HG03460 (cell line): ENCODE results near the gene SEPTIN2.
A peak's percentile ranks its signal among the peaks of the same experiment; 100 is the strongest.
"Not testable (repeated sequence)": the region's sequence is repeated elsewhere in the genome, so short reads cannot be mapped to it uniquely, and the experiment has no call there.

Source experiments
- ATAC-seq: cut with Tn5 transposase; IDR thresholded peaks from one replicate; pipeline ENCODE4 v1.9.1; 2021; ENCODE audit not compliant: unreplicated experiment

Gene SEPTIN2

DNA sequence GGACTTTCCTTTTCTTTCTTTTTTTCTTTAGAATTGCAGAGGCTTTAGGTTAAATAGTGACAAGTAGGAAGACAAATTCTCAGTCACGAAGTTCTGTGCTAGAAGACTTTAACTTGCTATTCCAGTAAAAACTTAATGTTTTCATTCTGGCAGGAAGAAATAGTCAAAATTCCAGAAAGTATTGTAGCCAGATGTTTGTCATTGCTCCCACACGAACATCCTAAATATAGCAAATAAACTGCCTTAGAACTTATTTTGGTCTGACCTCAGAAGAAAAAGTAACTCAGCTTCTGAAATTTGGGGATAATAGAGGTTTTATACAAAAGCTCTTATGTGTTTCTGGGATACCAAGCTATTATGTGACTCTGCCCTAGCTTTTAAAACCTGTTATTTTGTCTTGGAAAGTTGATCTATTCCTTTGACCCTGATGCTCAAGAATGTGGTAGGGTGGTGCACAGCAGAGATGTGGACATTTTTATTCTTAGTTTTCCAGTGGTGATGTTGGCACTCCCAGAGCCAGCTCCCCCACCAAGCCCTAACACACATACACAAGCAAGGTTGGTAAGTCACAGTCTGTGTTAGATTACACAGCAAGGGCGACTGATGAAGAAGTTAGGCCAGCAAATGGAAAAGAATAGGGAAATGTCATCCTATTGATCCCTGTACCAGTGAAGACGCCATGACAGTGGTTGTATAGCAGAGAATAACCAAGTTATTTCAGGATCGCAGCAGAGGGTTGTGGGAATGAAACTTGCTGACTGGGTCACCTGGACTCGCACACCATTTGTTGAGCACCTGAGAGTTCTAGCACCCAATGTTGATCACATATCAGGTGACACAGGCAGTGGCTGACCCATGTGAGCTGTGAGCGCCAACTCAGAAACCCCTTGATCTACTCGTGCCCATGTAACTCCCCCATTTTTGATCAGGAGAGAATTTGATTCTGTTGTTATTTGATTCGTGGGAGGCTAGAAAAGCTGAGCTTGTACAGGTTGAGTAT is 64.1 kb downstream of the SEPTIN2 start:
- no peak for ATAC-seq

DNA sequence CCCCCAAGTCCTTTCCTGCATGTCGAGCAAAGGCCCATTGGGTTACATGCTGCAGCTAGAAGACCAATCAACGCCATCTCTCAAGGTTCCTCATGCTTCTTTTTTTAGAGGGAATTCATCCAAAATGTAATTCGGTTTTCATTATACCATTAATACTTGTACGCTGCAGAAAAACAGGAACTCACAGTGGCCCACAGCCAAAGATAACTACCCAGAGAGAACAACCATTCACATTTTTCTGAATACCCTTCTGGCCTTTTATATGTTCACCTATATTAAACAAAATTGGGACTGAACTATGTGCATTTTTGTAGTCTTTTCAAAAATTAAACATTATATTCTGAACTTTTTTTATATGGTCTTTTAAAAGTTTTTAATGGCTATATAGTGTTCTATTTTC is 66.1 kb downstream of the SEPTIN2 start:
- ATAC-seq = no peak

DNA sequence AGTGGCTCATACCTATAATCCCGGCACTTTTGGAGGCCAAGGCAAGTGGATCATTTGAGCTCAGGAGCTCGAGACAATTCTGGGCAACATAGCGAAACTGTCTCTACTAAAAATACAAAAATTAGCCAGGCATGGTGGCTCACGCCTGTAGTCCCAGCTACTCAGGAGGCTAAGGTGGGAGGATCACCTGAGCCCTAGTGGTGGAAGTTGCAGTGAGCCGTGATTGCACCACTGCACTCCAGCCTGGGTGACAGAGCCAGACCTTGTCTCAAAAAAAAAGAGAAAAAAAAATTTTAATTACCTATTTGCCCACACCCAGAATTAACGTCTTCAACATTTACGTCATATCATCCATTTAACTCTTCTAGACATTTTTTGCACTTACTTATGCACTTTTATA is 69.7 kb downstream of the SEPTIN2 start:
- ATAC-seq = not testable (repeated sequence)

DNA sequence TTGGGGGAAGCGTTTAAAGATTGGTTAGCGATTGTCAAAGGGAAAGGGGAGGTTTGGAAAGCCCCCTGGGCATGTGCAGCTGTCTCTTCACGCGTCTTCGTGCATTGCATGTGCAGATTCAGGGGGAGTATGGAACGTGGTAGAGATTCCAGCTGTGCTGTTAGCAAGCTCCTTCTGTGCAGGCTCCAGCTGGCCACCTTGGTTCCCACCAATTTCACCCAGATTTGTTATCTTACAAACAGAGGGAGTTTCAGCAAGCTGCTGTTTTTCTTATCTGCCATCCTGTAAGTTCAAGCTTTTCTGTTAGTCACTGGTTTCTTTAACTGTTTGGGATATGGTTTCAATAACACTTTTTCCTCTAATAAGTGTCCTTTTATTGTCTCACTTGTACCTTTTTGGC is 70.8 kb downstream of the SEPTIN2 start:
- no peak for ATAC-seq

DNA sequence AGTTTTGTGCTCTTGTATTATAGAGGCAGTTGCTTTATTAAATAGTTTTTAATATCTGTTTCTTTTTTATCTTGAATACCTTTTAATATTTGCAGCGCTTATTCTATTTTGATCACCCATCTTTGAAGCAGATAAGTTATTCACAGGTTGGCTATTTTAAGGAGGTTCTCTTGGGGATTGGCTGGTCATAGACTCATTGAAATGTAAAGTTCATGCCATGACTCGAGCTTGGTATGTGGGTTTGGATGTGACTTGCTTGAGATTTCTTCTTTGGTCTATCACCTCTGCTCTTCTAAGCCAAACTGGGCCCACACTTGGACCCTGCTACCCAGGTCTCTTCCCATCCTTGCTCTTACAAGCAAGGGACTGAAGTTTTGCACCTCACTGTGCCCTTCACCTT is 74.0 kb downstream of the SEPTIN2 start:
- no peak for ATAC-seq

DNA sequence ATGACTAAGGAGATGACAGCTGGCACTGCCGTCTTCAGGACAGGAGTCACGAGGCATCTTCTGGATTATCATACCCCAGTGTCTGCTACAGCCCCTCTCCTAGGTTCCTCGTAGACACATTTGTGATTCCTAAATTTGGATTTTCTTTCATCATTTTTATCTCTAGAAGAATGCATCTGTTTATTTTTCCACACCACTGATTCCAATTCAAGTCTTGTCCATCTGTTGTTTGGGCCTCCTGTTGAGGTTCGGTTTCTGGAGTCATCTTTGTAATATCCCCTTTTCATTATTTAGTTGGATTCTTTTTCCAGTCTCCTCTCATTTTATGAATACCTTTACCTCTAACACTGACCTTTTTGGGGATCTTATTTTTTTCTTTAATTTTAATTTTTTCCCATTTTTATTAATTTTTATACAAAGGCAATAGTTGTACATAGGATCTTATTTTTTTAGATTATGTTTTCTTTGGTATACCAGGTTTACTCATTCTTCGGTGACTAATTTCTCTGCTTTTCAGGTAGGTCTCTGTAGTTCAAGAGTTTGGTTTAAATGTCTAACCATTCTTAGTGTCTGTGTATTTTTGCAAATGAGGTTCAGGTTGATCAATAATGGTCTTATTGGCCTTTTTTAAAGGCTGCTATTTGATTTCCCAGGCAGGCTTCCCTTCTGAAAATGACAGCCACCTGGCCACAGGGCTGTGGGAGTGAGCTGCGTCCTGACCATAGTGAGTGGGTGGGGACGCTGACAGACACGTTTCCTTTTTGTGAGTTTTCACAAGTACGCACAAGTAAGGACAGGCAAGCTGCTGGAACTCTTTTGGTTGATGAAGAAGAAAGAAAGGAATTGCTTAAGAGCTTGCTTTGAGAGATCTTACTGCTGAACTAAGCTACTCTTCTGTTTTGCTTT is 74.8 kb downstream of the SEPTIN2 start:
- peak; percentile 67 for ATAC-seq

DNA sequence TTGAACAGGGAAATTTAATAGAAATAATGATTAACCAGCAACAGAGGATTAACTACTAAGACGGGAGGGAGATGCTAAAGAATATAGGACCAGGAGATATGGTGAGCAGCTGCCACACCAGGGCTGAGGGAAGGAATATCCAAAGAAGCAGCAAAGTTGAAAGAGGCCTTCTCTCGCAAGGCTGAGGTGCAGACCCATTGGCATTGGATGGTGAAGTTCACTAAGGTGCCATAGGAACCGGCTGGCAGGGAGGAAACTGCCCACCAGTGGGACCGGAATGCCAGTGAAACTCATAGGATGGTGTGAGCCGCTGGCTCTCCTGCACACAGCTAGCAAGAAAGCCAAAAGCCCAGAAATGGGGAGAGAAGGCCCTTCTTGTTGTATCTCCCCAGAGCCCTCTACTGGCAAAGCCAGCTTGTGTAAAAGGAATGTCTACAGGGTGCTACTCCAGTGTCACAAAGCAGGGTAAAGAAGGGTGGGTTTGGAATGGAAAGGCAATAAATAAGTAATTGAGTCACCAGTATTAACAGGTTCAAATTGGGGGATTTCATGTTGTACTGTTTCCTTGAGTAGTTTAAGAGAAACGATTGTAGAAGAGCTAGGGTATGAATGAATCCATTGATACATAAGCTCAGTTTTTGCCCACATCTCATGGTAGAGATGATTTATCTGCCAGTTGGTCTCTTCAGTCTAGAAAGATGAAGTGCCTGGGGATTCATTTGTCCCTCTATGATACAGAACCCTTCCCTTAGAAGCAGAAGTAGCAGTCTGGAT is 76.4 kb downstream of the SEPTIN2 start:
- ATAC-seq = no peak

DNA sequence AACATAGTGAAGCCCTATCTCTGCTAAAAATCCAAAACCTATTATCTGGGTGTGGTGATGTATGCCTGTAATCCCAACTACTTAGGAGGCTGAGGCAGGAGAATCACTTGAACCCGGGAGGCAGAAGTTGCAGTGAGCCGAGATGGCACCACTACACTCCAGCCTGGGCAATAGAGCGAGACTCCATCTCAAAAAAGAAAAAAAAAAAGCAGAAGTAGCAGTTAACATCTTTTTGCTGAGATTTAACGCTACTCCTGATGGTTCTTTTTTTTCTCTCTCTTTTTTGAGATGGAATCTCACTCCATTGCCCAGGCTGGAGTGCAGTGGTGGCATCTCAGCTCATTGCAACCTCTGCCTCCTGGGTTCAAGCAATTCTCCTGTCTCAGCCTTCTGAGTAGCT is 77.0 kb downstream of the SEPTIN2 start:
- ATAC-seq = not testable (repeated sequence)

DNA sequence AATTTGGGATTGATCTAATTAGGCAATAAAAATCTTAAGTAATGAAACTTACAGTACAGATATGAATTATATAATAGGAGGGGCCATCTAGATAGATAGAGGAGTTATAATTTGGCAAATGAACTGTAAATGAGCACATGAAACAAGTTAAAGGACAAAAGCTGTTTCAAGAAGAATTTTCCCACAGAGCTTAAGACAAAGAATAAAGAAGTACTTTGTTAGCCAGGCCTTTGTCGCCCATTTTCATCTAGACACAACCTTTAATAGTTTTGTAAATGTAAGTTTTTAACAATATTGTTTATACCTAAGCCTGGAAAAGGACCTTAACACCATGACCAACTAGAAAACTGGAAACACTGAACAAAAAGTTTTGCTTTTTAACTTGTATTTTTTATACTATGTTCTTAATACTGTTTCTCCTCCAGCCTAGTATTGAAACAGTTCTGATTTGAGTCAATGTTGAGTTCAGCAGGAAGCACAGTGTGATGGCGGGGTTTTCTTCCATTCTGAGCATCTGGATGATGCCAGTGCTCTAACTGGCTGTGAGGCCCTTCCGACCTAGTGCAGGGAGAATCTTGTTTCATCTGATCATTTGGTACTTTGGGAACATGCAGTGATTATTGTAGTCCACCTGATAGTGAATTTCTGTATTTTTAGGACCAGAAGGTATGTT is 77.9 kb downstream of the SEPTIN2 start:
- no peak for ATAC-seq

DNA sequence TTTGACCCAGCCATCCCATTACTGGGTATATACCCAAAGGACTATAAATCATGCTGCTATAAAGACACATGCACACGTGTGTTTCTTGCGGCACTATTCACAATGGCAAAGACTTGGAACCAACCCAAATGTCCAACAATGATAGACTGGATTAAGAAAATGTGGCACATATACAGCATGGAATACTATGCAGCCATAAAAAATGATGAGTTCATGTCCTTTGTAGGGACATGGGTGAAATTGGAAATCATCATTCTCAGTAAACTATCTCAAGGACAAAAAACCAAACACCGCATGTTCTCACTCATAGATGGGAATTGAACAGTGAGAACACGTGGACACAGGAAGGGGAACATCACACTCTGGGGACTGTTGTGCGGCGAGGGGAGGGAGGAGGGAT is 81.1 kb downstream of the SEPTIN2 start:
- ATAC-seq = not testable (repeated sequence)

DNA sequence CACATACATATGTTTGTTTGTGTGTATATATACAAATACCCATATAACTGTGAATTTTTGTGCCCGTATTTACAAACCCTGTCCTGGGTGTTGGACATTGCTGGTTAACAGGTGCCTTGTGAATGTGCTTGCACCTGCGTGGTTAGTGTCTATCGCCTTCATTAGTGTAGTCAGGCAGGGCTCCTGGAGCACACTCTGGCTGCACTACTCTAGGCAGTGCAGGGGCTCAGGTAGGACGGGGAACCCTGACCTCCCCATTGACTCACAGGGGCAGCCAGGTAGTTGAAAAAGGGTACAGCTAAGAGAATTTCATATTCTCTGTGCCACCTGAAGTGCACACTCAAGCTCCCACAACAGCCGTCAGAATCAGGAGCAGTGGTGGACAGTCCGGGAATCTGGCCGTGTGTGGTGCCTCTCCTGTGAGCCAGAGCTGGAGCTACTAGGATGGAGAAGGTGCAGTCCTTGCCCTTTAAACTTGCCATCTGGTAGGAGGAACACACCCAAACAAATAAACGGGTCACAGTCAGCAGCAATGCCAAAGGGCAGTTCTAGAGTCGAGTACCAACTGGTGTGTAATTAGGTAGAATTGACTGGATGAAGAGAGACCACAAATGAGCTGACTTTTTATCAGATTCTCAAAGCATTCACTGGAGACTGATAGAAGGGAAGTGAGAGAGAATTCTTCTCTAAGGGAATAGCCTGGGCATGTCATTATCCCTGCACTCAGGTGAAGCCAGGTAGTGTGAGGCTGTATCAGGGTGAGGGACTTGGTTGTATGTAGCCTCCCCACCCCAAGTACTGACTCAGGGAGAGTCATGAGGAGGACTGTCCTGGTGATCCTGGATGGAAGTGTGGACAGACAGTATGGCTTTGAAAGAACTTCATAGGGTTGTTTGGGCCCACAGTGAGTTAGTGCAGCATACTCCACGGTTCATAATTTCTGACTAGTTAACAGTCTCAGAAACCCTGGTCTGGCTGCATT is 84.5 kb downstream of the SEPTIN2 start:
- ATAC-seq = no peak
